HG02623 (cell line): ENCODE data around the gene ADNP2.
A peak's percentile ranks its signal among the peaks of the same experiment; 100 is the strongest.

Experiments used
- ATAC-seq: cut with Tn5 transposase; IDR thresholded peaks from one replicate; pipeline ENCODE4 v1.9.1; 2021; ENCODE audit warnings: moderate library complexity; ENCODE audit not compliant: unreplicated experiment

The ADNP2 gene

GRCh38 chr18:80108739-80109675, at the start of gene ADNP2:
Gene ADNP2, plus strand, starts transcription at chr18:80109262. Its CDS starts 8,281 bp downstream, at chr18:80117543.
- ATAC-seq, result peak; percentile 70

GRCh38 chr18:80059945-80060344, 49.1 kb upstream of the ADNP2 start:
- ATAC-seq, result no peak

GRCh38 chr18:80065705-80066104, 43.4 kb upstream of the ADNP2 start:
- no peak for ATAC-seq

GRCh38 chr18:80067321-80067720, 41.7 kb upstream of the ADNP2 start:
- ATAC-seq, result no peak

GRCh38 chr18:80067897-80068296, 41.2 kb upstream of the ADNP2 start:
- no peak for ATAC-seq

- ATAC-seq, result no peak
These were observed 40.3 kb upstream of the ADNP2 start for GRCh38 chr18:80068571-80069272.

GRCh38 chr18:80070825-80071224, 38.2 kb upstream of the ADNP2 start:
- ATAC-seq, result no peak

GRCh38 chr18:80074183-80074582, 34.9 kb upstream of the ADNP2 start:
- no peak for ATAC-seq

- no peak for ATAC-seq
These were observed 34.4 kb upstream of the ADNP2 start for GRCh38 chr18:80074697-80075096.

GRCh38 chr18:80075940-80076339, 33.1 kb upstream of the ADNP2 start:
- no peak for ATAC-seq

GRCh38 chr18:80076379-80076778, 32.7 kb upstream of the ADNP2 start:
- ATAC-seq, result no peak

GRCh38 chr18:80077873-80078272, 31.2 kb upstream of the ADNP2 start:
- ATAC-seq, result no peak

GRCh38 chr18:80086281-80086680, 22.8 kb upstream of the ADNP2 start:
- ATAC-seq, result no peak

GRCh38 chr18:80088036-80088435, 21.0 kb upstream of the ADNP2 start:
- ATAC-seq, result no peak

GRCh38 chr18:80088823-80089222, 20.2 kb upstream of the ADNP2 start:
- no peak for ATAC-seq

GRCh38 chr18:80095414-80095813, 13.6 kb upstream of the ADNP2 start:
- ATAC-seq, result no peak

GRCh38 chr18:80096032-80096565, 13.0 kb upstream of the ADNP2 start:
- ATAC-seq, result no peak

GRCh38 chr18:80097201-80097600, 11.9 kb upstream of the ADNP2 start:
- no peak for ATAC-seq

GRCh38 chr18:80103231-80103630, 5.8 kb upstream of the ADNP2 start:
- ATAC-seq, result no peak

- no peak for ATAC-seq
These were observed 4.7 kb upstream of the ADNP2 start for GRCh38 chr18:80104364-80104779.

- no peak for ATAC-seq
These were observed 3.5 kb upstream of the ADNP2 start for GRCh38 chr18:80105369-80106167.
